Neutrophil (primary cell): Measurements from ENCODE around the gene HNF4A.
"Not testable (repeated sequence)": the region's sequence is repeated elsewhere in the genome, so short reads cannot be mapped to it uniquely, and the experiment has no call there.

ENCODE experiments used
- H3K27ac ChIP-seq: fragments of 200-600 bp; sonication (generic); 2 replicates; pipeline ENCODE4 v1.5.1; 2016; ENCODE audit warnings: mild to moderate bottlenecking, moderate library complexity
- H3K27me3 ChIP-seq: fragments of 200-600 bp; sonication (generic); 2 replicates; pipeline ENCODE4 v1.6.0; 2016; ENCODE audit warnings: mild to moderate bottlenecking
- H3K36me3 ChIP-seq: fragments of 200-600 bp; sonication (generic); 2 replicates; pipeline ENCODE4 v1.5.1; 2017
- H3K4me1 ChIP-seq, 2 experiments: fragments of 200-600 bp in 1 of 2; sonication (generic) in 1 of 2; 1 replicate in 1 of 2; 2 replicates in 1 of 2; pipeline versions ENCODE4 v1.5.1 to v1.6.1; 2013 to 2016; ENCODE audit warnings: low read depth in 1 of 2, low read length in 1 of 2, mild to moderate bottlenecking in 1 of 2, moderate library complexity in 1 of 2; ENCODE audit not compliant: control insufficient read depth in 1 of 2, insufficient read depth in 1 of 2
- H3K4me3 ChIP-seq, 2 experiments: fragments of 200-600 bp in 1 of 2; sonication (generic) in 1 of 2; 1 replicate in 1 of 2; 2 replicates in 1 of 2; pipeline ENCODE4 v1.5.1; 2013 to 2016; ENCODE audit warnings: low read depth in 1 of 2, low read length in 1 of 2, mild to moderate bottlenecking in 1 of 2, moderate library complexity in 1 of 2
- H3K9me3 ChIP-seq: fragments of 200-600 bp; sonication (generic); 2 replicates; pipeline ENCODE4 v1.5.1; 2016
- CTCF ChIP-seq: fragments of 200-600 bp; sonication (generic); IDR thresholded peaks from 2 replicates; pipeline ENCODE4 v1.5.1; 2016; ENCODE audit warnings: antibody characterized with exemption

The HNF4A gene

GRCh38 chr20:44314870-44315269 is 40.6 kb upstream of the HNF4A start:
- Histone ChIP-seq H3K36me3 (no peaks in the 10 kb centered on the region), H3K27ac (no peak overlapping the region), H3K4me1 (peaks cover 14 to 16% of the 10 kb centered on the region in 2 experiments), H3K9me3 (no peaks in the 10 kb centered on the region), H3K27me3 (peaks cover 47% of the 10 kb centered on the region), H3K4me3 (no peak overlapping the region)
- TF ChIP-seq CTCF: no peak

GRCh38 chr20:44319839-44320422 is 35.6 kb upstream of the HNF4A start:
- Histone ChIP-seq H3K36me3 (no peaks in the 10 kb centered on the region), H3K9me3 (no peaks in the 10 kb centered on the region), H3K4me3 (no peak overlapping the region), H3K4me1 (no peaks in the 10 kb centered on the region), H3K27ac (no peak overlapping the region), H3K27me3 (peaks cover 58% of the 10 kb centered on the region)
- TF ChIP-seq CTCF: no peak

- no peak for TF ChIP-seq CTCF
- H3K36me3 ChIP-seq: no peaks in the 10 kb centered on the region
- H3K9me3 ChIP-seq: no peaks in the 10 kb centered on the region
- no peak overlapping the region for H3K4me3 ChIP-seq
- no peak overlapping the region for H3K27ac ChIP-seq
- H3K4me1 ChIP-seq: no peaks in the 10 kb centered on the region
- H3K27me3 ChIP-seq: peaks cover 79% of the 10 kb centered on the region
These were observed 31.2 kb upstream of the HNF4A start for GRCh38 chr20:44324343-44324742.

GRCh38 chr20:44326391-44327159 is 28.9 kb upstream of the HNF4A start:
- H3K27ac ChIP-seq: no peak overlapping the region
- no peak overlapping the region for H3K4me3 ChIP-seq

GRCh38 chr20:44327748-44328147 is 27.8 kb upstream of the HNF4A start:
- H3K27ac ChIP-seq, H3K9me3 ChIP-seq, H3K36me3 ChIP-seq, H3K4me1 ChIP-seq, H3K4me3 ChIP-seq: not testable (repeated sequence)
- peaks cover 66% of the 10 kb centered on the region for H3K27me3 ChIP-seq

More at GRCh38 chr20:44326391-44327159, 28.9 kb upstream of the HNF4A start:
- TF ChIP-seq CTCF: no peak
- H3K36me3 ChIP-seq: no peaks in the 10 kb centered on the region
- no peaks in the 10 kb centered on the region for H3K9me3 ChIP-seq
- H3K27me3 ChIP-seq: peaks cover 69% of the 10 kb centered on the region
- H3K4me1 ChIP-seq: no peaks in the 10 kb centered on the region

- Histone ChIP-seq H3K4me3 (no peak overlapping the region), H3K27me3 (peaks cover 60% of the 10 kb centered on the region), H3K36me3 (no peaks in the 10 kb centered on the region), H3K4me1 (no peaks in the 10 kb centered on the region), H3K9me3 (no peaks in the 10 kb centered on the region), H3K27ac (no peak overlapping the region)
- TF ChIP-seq CTCF: no peak
These were observed 27.1 kb upstream of the HNF4A start for GRCh38 chr20:44328428-44328827.
